Activated T-cell treated with anti-CD3 and anti-CD28 coated beads for 1 hour (primary cell): ENCODE measurements around the gene RCOR2.
"Not testable (repeated sequence)": the region's sequence is repeated elsewhere in the genome, so short reads cannot be mapped to it uniquely, and the experiment has no call there.

Experiments
- DNase-seq: peaks from one replicate; pipeline ENCODE4 v3.0.0-alpha.2; 2020; ENCODE audit warnings: low read depth

Gene RCOR2

GRCh38 chr11:63916837-63917691 is at the start of gene RCOR2:
TSS of gene RCOR2 (minus strand) at chr11:63917164. CDS start at chr11:63916456, 708 bp downstream.
- peak; percentile 39 for DNase-seq

GRCh38 chr11:63966444-63966843 is 49.5 kb upstream of the RCOR2 start:
- no peak for DNase-seq

GRCh38 chr11:63963895-63964294 is 46.9 kb upstream of the RCOR2 start:
- DNase-seq: not testable (repeated sequence)

- no peak for DNase-seq
Observed at GRCh38 chr11:63961608-63962412, 44.8 kb upstream of the RCOR2 start.

- no peak for DNase-seq
Observed at GRCh38 chr11:63958008-63958407, 41.0 kb upstream of the RCOR2 start.

- DNase-seq: no peak
Observed at GRCh38 chr11:63952570-63952969, 35.6 kb upstream of the RCOR2 start.

- DNase-seq: no peak
Observed at GRCh38 chr11:63951779-63952536, 35.0 kb upstream of the RCOR2 start.

GRCh38 chr11:63945477-63946163 is 28.7 kb upstream of the RCOR2 start:
- DNase-seq: peak; percentile 32

- no peak for DNase-seq
Observed at GRCh38 chr11:63944987-63945386, 28.0 kb upstream of the RCOR2 start.

- DNase-seq: no peak
Observed at GRCh38 chr11:63942803-63943202, 25.8 kb upstream of the RCOR2 start.

GRCh38 chr11:63941901-63942300 is 24.9 kb upstream of the RCOR2 start:
- no peak for DNase-seq

GRCh38 chr11:63940786-63941185 is 23.8 kb upstream of the RCOR2 start:
- DNase-seq: no peak

GRCh38 chr11:63939397-63939891 is 22.5 kb upstream of the RCOR2 start:
- no peak for DNase-seq

- DNase-seq: peak; percentile 81
Observed at GRCh38 chr11:63938479-63939396, 21.8 kb upstream of the RCOR2 start, which contains the start of gene NAA40. TSS of gene NAA40 (plus strand) at chr11:63939002. CDS start at chr11:63939097, 95 bp downstream.

GRCh38 chr11:63937713-63938478 is 20.9 kb upstream of the RCOR2 start:
- no peak for DNase-seq

GRCh38 chr11:63933459-63933858 is 16.5 kb upstream of the RCOR2 start:
- no peak for DNase-seq

- DNase-seq: no peak
Observed at GRCh38 chr11:63931876-63932275, 14.9 kb upstream of the RCOR2 start.

- DNase-seq: no peak
Observed at GRCh38 chr11:63931045-63931444, 14.1 kb upstream of the RCOR2 start.

GRCh38 chr11:63929616-63930015 is 12.7 kb upstream of the RCOR2 start:
- DNase-seq: no peak

- no peak for DNase-seq
Observed at GRCh38 chr11:63923319-63923718, 6.4 kb upstream of the RCOR2 start.
